Measurements from ENCODE around the gene USB1.

USB1 gene

GRCh38 chr16:58016840-58017446 is 15.7 kb downstream of the USB1 start:
- DNase-seq (ENCODE audit: low spot score), result no peak
- FAIRE-seq, result no peak

- FAIRE-seq, result no peak
- DNase-seq (ENCODE audit: low spot score), result no peak
Measured at GRCh38 chr16:58018803-58019202, 17.6 kb downstream of the USB1 start.

- DNase-seq (ENCODE audit: low spot score) (no peak), FAIRE-seq (no peak)
Measured at GRCh38 chr16:58019866-58020538, 18.8 kb downstream of the USB1 start.

GRCh38 chr16:58020628-58021521 is 19.7 kb downstream of the USB1 start:
- DNase-seq (ENCODE audit: low spot score), result peak; percentile 59
- FAIRE-seq, result no peak

GRCh38 chr16:58021661-58022551 is 20.7 kb downstream of the USB1 start:
- no peak for DNase-seq (ENCODE audit: low spot score)
- FAIRE-seq, result peak; percentile 56

GRCh38 chr16:58022601-58023371 is 21.6 kb downstream of the USB1 start:
- DNase-seq (ENCODE audit: low spot score), result peak; percentile 64
- peak; percentile 69 for FAIRE-seq

- no peak for FAIRE-seq
- DNase-seq (ENCODE audit: low spot score), result no peak
Measured at GRCh38 chr16:58024486-58025350, 23.5 kb downstream of the USB1 start.

GRCh38 chr16:58025351-58026138 is 24.3 kb downstream of the USB1 start, which contains the start of gene MMP15:
TSS of gene MMP15 (plus strand) at chr16:58025754. CDS start at chr16:58026351, 597 bp downstream.
- DNase-seq (ENCODE audit: low spot score) (peak; percentile 82), FAIRE-seq (no peak)

- FAIRE-seq (no peak), DNase-seq (ENCODE audit: low spot score) (peak; percentile 52)
Measured at GRCh38 chr16:58026139-58026704, 25.0 kb downstream of the USB1 start.

GRCh38 chr16:58026705-58027160 is 25.5 kb downstream of the USB1 start:
- FAIRE-seq (no peak), DNase-seq (ENCODE audit: low spot score) (no peak)

- FAIRE-seq (no peak), DNase-seq (ENCODE audit: low spot score) (peak; percentile 60)
Measured at GRCh38 chr16:58027161-58027915, 26.1 kb downstream of the USB1 start.

- FAIRE-seq (no peak), DNase-seq (ENCODE audit: low spot score) (no peak)
Measured at GRCh38 chr16:58027916-58028455, 26.8 kb downstream of the USB1 start.

GRCh38 chr16:58028541-58029070 is 27.4 kb downstream of the USB1 start:
- DNase-seq (ENCODE audit: low spot score) (no peak), FAIRE-seq (no peak)

- no peak for FAIRE-seq
Measured at GRCh38 chr16:58029410-58029809, 28.2 kb downstream of the USB1 start.

GRCh38 chr16:58030136-58030840 is 29.1 kb downstream of the USB1 start:
- no peak for FAIRE-seq
- no peak for DNase-seq (ENCODE audit: low spot score)

More at GRCh38 chr16:58029410-58029809, 28.2 kb downstream of the USB1 start:
- DNase-seq (ENCODE audit: low spot score), result no peak

Measured in urothelium cell line (cell line).